B cell (primary cell): Measurements from ENCODE around the gene FOLR3. TPM values are rescaled to one million over a fixed set of nuclear protein-coding genes. Genes with fewer than 3 reads are reported as not detected.

Experiments used
- ATAC-seq: fragments of 200-7000 bp; cut with Tn5 transposase; one replicate; pipeline ENCODE4 v1.10.0; 2021; ENCODE audit warnings: low read depth, mild to moderate bottlenecking, moderate number of reproducible peaks, moderate library complexity
- CTCF ChIA-PET: fragments of 350-600 bp; sonication (Branson Sonifier 250); formaldehyde crosslinking; loops from one replicate; lab custom pipeline; 2021; ENCODE audit warnings: antibody characterized with exemption, inconsistent platforms; lab: Charles Lee
- POLR2A ChIA-PET: fragments of 350-600 bp; sonication (Branson Sonifier 250); formaldehyde crosslinking; loops from one replicate; lab custom pipeline; 2021; ENCODE audit warnings: antibody characterized with exemption; lab: Charles Lee
- DNase-seq: peaks from one replicate; pipeline ENCODE4 v3.0.0; 2013
- H2AFZ ChIP-seq: 2 replicates; pipeline ENCODE4 v1.6.1; 2012; ENCODE audit warnings: mild to moderate bottlenecking, low read depth, low read length; ENCODE audit not compliant: insufficient read depth, poor library complexity, severe bottlenecking
- H3K27ac ChIP-seq, 2 donors: 1 replicate in 1 of 2; 2 replicates in 1 of 2; pipeline ENCODE4 v1.5.1; 2012 to 2013; ENCODE audit warnings: low read length in 2 of 2, mild to moderate bottlenecking in 2 of 2, moderate library complexity in 1 of 2
- H3K27me3 ChIP-seq, 4 experiments: fragments of 200-600 bp in 1 of 4; sonication (generic) in 1 of 4; replicated peaks in 1 of 4; 1 replicate in 2 of 4; 2 replicates in 2 of 4; pipeline versions ENCODE4 v1.6.1 to v1.7.0; 2013 to 2016; ENCODE audit warnings: low read length in 3 of 4, mild to moderate bottlenecking in 2 of 4, mixed read lengths in 1 of 4, moderate library complexity in 1 of 4; ENCODE audit not compliant: insufficient read depth in 4 of 4, control insufficient read depth in 3 of 4; ENCODE audit errors: control extremely low read depth in 1 of 4
- H3K36me3 ChIP-seq, 2 experiments: replicated peaks in 1 of 2; 1 replicate in 1 of 2; 2 replicates in 1 of 2; pipeline versions ENCODE4 v1.6.1 to v1.7.1; 2013; ENCODE audit warnings: low read length in 1 of 2; ENCODE audit not compliant: insufficient read depth in 2 of 2, control insufficient read depth in 1 of 2; ENCODE audit errors: control extremely low read depth in 1 of 2, extremely low read depth in 1 of 2
- H3K4me1 ChIP-seq, 2 donors: fragments of 200-600 bp in 1 of 2; sonication (generic) in 1 of 2; 1 replicate in 1 of 2; 2 replicates in 1 of 2; pipeline versions ENCODE4 v1.5.1 to v1.6.1; 2013 to 2017; ENCODE audit warnings: low read length in 2 of 2; ENCODE audit not compliant: control insufficient read depth in 2 of 2, insufficient read depth in 2 of 2
- H3K4me2 ChIP-seq: replicated peaks from 2 replicates; pipeline ENCODE3; 2012; ENCODE audit warnings: mild to moderate bottlenecking, low read depth, low read length; ENCODE audit not compliant: poor library complexity, severe bottlenecking
- H3K4me3 ChIP-seq, 5 experiments: fragments of 200-600 bp in 1 of 5; sonication (generic) in 1 of 5; 1 replicate in 3 of 5; 2 replicates in 2 of 5; pipeline versions ENCODE4 v1.5.1 to v1.7.0; 2011 to 2016; ENCODE audit warnings: low read length in 4 of 5, mild to moderate bottlenecking in 4 of 5, low read depth in 2 of 5, control low read depth in 1 of 5, moderate library complexity in 1 of 5; ENCODE audit not compliant: insufficient read depth in 1 of 5; ENCODE audit errors: control extremely low read depth in 1 of 5, extremely low read depth in 1 of 5
- H3K79me2 ChIP-seq: fragments of 200-600 bp; sonication (generic); one replicate; pipeline ENCODE4 v1.6.0; 2016; ENCODE audit warnings: low read length; ENCODE audit not compliant: control insufficient read depth, insufficient read depth
- H3K9ac ChIP-seq: fragments of 200-600 bp; sonication (generic); 2 replicates; pipeline ENCODE4 v1.6.1; 2017; ENCODE audit warnings: mild to moderate bottlenecking, low read length, moderate library complexity
- H3K9me3 ChIP-seq, 3 donors: one replicate each; pipeline versions ENCODE4 v1.6.1 to v1.7.1; 2013; ENCODE audit warnings: low read length in 2 of 3; ENCODE audit not compliant: control insufficient read depth in 2 of 3, insufficient read depth in 1 of 3; ENCODE audit errors: control extremely low read depth in 1 of 3
- H4K20me1 ChIP-seq: 2 replicates; pipeline ENCODE4 v1.6.0; 2012; ENCODE audit warnings: mild to moderate bottlenecking, low read length; ENCODE audit not compliant: insufficient read depth, control insufficient read depth, poor library complexity, severe bottlenecking
- H3K27ac Mint-ChIP-seq: one replicate; pipeline ENCODE4 v1.8.0; 2021; ENCODE audit warnings: mixed read lengths
- H3K27me3 Mint-ChIP-seq: one replicate; pipeline ENCODE4 v1.8.0; 2021; ENCODE audit warnings: mixed read lengths
- H3K4me1 Mint-ChIP-seq: one replicate; pipeline ENCODE4 v1.8.0; 2021; ENCODE audit warnings: mixed read lengths
- H3K4me3 Mint-ChIP-seq: one replicate; pipeline ENCODE4 v1.8.0; 2021; ENCODE audit warnings: mixed read lengths
- H3K9me3 Mint-ChIP-seq: one replicate; pipeline ENCODE4 v1.8.0; 2022; ENCODE audit warnings: mixed read lengths; ENCODE audit not compliant: insufficient read depth
- CTCF ChIP-seq: fragments of 200-600 bp; IDR thresholded peaks from one replicate; pipeline ENCODE4 v1.8.0; 2022; ENCODE audit warnings: antibody characterized with exemption, mild to moderate bottlenecking
- EZH2 ChIP-seq: IDR thresholded peaks from 2 replicates; pipeline ENCODE4 v1.6.1; 2012; ENCODE audit warnings: borderline replicate concordance, low read depth, mild to moderate bottlenecking, moderate library complexity, low read length; ENCODE audit not compliant: insufficient read depth, poor library complexity, severe bottlenecking
- WGBS: methylation state at CpG from one replicate; pipeline ENCODE4 v1.1.5; 2013; ENCODE audit warnings: missing lambda C conversion rate; ENCODE audit not compliant: insufficient coverage; 5-methylcytosine and 5-hydroxymethylcytosine counted together
- intact Hi-C: fragments of 100-400 bp; cut with micrococcal nuclease; formaldehyde crosslinking; loops from one replicate; pipeline ENCODE4 v1.10.0; 2022
- polyA plus RNA-seq: library from polyadenylated mRNA; depleted of rRNA; stranded (reverse); fragments of >200 nt; gene quantifications from 2 replicates; pipeline ENCODE4 v1.2.3, GENCODE V29; 2012
- total RNA-seq, 2 donors: library from RNA; stranded (reverse); fragments of 120-200 nt in 1 of 2; gene quantifications; 1 replicate in 1 of 2; 2 replicates in 1 of 2; pipeline versions ENCODE4 v1.2.3 to v1.2.4, GENCODE V29; 2013 to 2022

The FOLR3 gene
- total and polyA plus RNA-seq, 2 donors (not counting 1 experiment from before 2014, with no cell fraction given) = 0.10 TPM; not detected in 1

- no peaks in the 10 kb centered on the region for H3K9me3 ChIP-seq
- peaks cover 14 to 19% of the 10 kb centered on the region in 2 donors for H3K4me1 ChIP-seq
- Mint-ChIP-seq H3K27ac (peak within 1 kb of the TSS; percentile 98), H3K4me3 (peak within 1 kb of the TSS; percentile 93), H3K9me3 (no peaks in the 10 kb centered on the region), H3K27me3 (peaks cover 14% of the 10 kb centered on the region), H3K4me1 (peaks cover 20% of the 10 kb centered on the region)
- peaks cover 12% of the 10 kb centered on the region for H3K79me2 ChIP-seq
- peaks cover 0 to 24% of the 10 kb centered on the region in 2 experiments for H3K36me3 ChIP-seq
- TF ChIP-seq CTCF = no peak
- no peak for TF ChIP-seq EZH2
- H3K4me2 ChIP-seq = peak within 1 kb of the TSS; percentile 81
- under 1% methylated on average over 49 of the region's 49 CpGs for WGBS
- peaks cover 0 to 12% (median 0%) of the 10 kb centered on the region in 4 experiments for H3K27me3 ChIP-seq
- peak within 1 kb of the TSS; percentile 67 to 94 (median 78) for H3K4me3 ChIP-seq
- H3K9ac ChIP-seq = peak within 1 kb of the TSS; percentile 74
- POLR2A ChIA-PET = interaction anchor here (0.6 to 1.8 kb wide), 7 partner anchors 21 to 1847 kb away, joined by 3 to 6 read pairs (median 3); no protein-coding TSS in a partner anchor
- peak within 1 kb of the TSS; percentile 78 for H2AFZ ChIP-seq
- intact Hi-C loops = loop anchor here (1.0 to 2.0 kb wide), 8 partner anchors 9 to 325 kb away; partner anchors contain the start of genes CLPB, LAMTOR1, LRRC51 and NUMA1
- ATAC-seq (peak; percentile 89), DNase-seq (peak; percentile 99)
- H3K27ac ChIP-seq = peak within 1 kb of the TSS; percentile 95
- no peaks in the 10 kb centered on the region for H4K20me1 ChIP-seq
- CTCF ChIA-PET = interaction anchor here (0.7 to 2.2 kb wide), 6 partner anchors 13 to 87 kb away, joined by 3 to 10 read pairs (median 4); no protein-coding TSS in a partner anchor
Measured at GRCh38 chr11:72112143-72112977, 23.2 kb upstream of the FOLR3 start, which contains the start of gene ANAPC15. Gene ANAPC15 (minus strand): TSS chr11:72112695. CDS start chr11:72111276, 1,419 bp downstream.
